K562 (cell line): ENCODE data around the gene PTPRE. TPM values are rescaled to one million over a fixed set of nuclear protein-coding genes. Genes with fewer than 3 reads are reported as not detected.

ENCODE experiments used
- CBFB ChIP-seq: sonication (generic); formaldehyde crosslinking; IDR thresholded peaks from 2 replicates; pipeline ENCODE4 v1.4.0; 2020; ENCODE audit warnings: mild to moderate bottlenecking, missing genetic modification reagents
- CCAR2 ChIP-seq: fragments of 200-400 bp; formaldehyde crosslinking; IDR thresholded peaks from 2 replicates; pipeline ENCODE4 v1.6.1; 2017; ENCODE audit warnings: mild to moderate bottlenecking, low read depth, low read length
- ESRRA ChIP-seq: fragments of 450-650 bp; IDR thresholded peaks from 2 replicates; pipeline ENCODE4 v1.6.1; 2014; ENCODE audit warnings: low read depth, mild to moderate bottlenecking, moderate library complexity, borderline replicate concordance
- LCOR ChIP-seq: sonication (generic); formaldehyde crosslinking; IDR thresholded peaks from 2 replicates; pipeline ENCODE4 v1.8.0; 2022; ENCODE audit warnings: mild to moderate bottlenecking, missing genetic modification reagents
- STAT5A ChIP-seq: IDR thresholded peaks from 2 replicates; pipeline ENCODE4 v1.6.1; 2012; ENCODE audit warnings: low read length, inconsistent platforms, borderline replicate concordance
- ZNF23 ChIP-seq: fragments of 250-450 bp; sonication (Bioruptor Pico); IDR thresholded peaks from 2 replicates; pipeline ENCODE4 v1.4.0; 2020; ENCODE audit warnings: mild to moderate bottlenecking
- polyA plus RNA-seq, 8 experiments: library from polyadenylated mRNA; depleted of rRNA in 4 of 8; stranded (reverse) in 5 of 8; unstranded in 3 of 8; fragments of >200 nt; fragmentation: Nextera tagmentation in 2 of 8; fragmentation: Illumina TruSeq in 1 of 8; extraction: Ambion mirVana in 2 of 8; extraction: Trizol in 1 of 8; gene quantifications; 2 replicates each; pipeline versions ENCODE4 v1.2.1 to v1.2.3, GENCODE V29; 2011 to 2014; ENCODE audit warnings: inconsistent platforms in 1 of 8, missing spikeins in 1 of 8
- total RNA-seq, 7 experiments: library from RNA; depleted of rRNA in 6 of 7; stranded (reverse); fragments of >200 nt in 6 of 7; fragmentation: Illumina TruSeq in 2 of 7; extraction: Trizol in 2 of 7; gene quantifications; 2 replicates each; pipeline versions ENCODE4 v1.2.1 to v1.2.3, GENCODE V29; 2011 to 2021; ENCODE audit warnings: low replicate concordance in 1 of 7
- TF ChIP-seq, protein P1 (sequence below): fragments of 250-450 bp; sonication (Bioruptor Pico); IDR thresholded peaks from 2 replicates; pipeline ENCODE4 v1.4.0; 2020; ENCODE audit warnings: mild to moderate bottlenecking, moderate library complexity
- TF ChIP-seq, protein P2 (sequence below): sonication (generic); formaldehyde crosslinking; IDR thresholded peaks from 2 replicates; pipeline ENCODE4 v1.8.1; 2023; ENCODE audit warnings: mild to moderate bottlenecking, missing genetic modification reagents

PTPRE gene
- total and polyA plus RNA-seq, 9 of the 15 experiments (the other 6 are each of a cell fraction or from before 2014, with no cell fraction given) = 0.01 to 0.13 (median 0.04) TPM; not detected in 4

GRCh38 chr10:127922675-127923366 lies 15.9 kb downstream of the PTPRE start (continued):
- TF ChIP-seq, protein P1, sequence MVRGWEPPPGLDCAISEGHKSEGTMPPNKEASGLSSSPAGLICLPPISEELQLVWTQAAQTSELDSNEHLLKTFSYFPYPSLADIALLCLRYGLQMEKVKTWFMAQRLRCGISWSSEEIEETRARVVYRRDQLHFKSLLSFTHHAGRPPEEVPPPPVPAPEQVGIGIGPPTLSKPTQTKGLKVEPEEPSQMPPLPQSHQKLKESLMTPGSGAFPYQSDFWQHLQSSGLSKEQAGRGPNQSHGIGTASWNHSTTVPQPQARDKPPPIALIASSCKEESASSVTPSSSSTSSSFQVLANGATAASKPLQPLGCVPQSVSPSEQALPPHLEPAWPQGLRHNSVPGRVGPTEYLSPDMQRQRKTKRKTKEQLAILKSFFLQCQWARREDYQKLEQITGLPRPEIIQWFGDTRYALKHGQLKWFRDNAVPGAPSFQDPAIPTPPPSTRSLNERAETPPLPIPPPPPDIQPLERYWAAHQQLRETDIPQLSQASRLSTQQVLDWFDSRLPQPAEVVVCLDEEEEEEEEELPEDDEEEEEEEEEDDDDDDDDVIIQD = no peak
- no peak for TF ChIP-seq ZNF23 (CRISPR knock-in tag)
- TF ChIP-seq ESRRA = no peak
- TF ChIP-seq STAT5A = no peak
- no peak for TF ChIP-seq CBFB
- no peak for TF ChIP-seq LCOR (CRISPR knock-in tag)
- TF ChIP-seq CCAR2 = no peak
- TF ChIP-seq, protein P2, sequence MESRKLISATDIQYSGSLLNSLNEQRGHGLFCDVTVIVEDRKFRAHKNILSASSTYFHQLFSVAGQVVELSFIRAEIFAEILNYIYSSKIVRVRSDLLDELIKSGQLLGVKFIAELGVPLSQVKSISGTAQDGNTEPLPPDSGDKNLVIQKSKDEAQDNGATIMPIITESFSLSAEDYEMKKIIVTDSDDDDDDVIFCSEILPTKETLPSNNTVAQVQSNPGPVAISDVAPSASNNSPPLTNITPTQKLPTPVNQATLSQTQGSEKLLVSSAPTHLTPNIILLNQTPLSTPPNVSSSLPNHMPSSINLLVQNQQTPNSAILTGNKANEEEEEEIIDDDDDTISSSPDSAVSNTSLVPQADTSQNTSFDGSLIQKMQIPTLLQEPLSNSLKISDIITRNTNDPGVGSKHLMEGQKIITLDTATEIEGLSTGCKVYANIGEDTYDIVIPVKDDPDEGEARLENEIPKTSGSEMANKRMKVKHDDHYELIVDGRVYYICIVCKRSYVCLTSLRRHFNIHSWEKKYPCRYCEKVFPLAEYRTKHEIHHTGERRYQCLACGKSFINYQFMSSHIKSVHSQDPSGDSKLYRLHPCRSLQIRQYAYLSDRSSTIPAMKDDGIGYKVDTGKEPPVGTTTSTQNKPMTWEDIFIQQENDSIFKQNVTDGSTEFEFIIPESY = no peak
- TF ChIP-seq, all 486 proteins: peak for 0
